Measurements from ENCODE around the gene LRP5. TPM values are rescaled to one million over a fixed set of nuclear protein-coding genes. Genes with fewer than 3 reads are reported as not detected.

Gene LRP5
- total RNA-seq, 2 donors from 2014 or later = 81.0 to 110 TPM

- DNase-seq = no peak
- Histone ChIP-seq H3K36me3 (no peaks in the 10 kb centered on the region), H3K9me3 (no peaks in the 10 kb centered on the region), H3K4me3 (no peak overlapping the region), H3K27me3 (no peaks in the 10 kb centered on the region), H3K27ac (no peak overlapping the region), H3K4me1 (no peaks in the 10 kb centered on the region), H3K9ac (ENCODE audit: low read depth in 2 of 2, low read length in 2 of 2) (no peak overlapping the region)
- intact Hi-C loops (cut with DNase I) = no loop called here
- TF ChIP-seq CTCF (IDR thresholded peaks at IDR 0.05) = no peak
Measured at GRCh38 chr11:68287419-68287818, 25.0 kb upstream of the LRP5 start.

- Histone ChIP-seq H3K9ac (ENCODE audit: low read depth in 2 of 2, low read length in 2 of 2) (no peak overlapping the region), H3K9me3 (no peaks in the 10 kb centered on the region), H3K4me1 (no peaks in the 10 kb centered on the region), H3K27me3 (no peaks in the 10 kb centered on the region), H3K27ac (no peak overlapping the region), H3K4me3 (no peak overlapping the region), H3K36me3 (no peaks in the 10 kb centered on the region)
- no peak for TF ChIP-seq CTCF (IDR thresholded peaks at IDR 0.05)
- DNase-seq = no peak
- intact Hi-C loops (cut with DNase I) = no loop called here
Measured at GRCh38 chr11:68289456-68289855, 22.9 kb upstream of the LRP5 start.

GRCh38 chr11:68293708-68294107, 18.7 kb upstream of the LRP5 start:
- peaks cover 13% of the 10 kb centered on the region for H3K4me1 ChIP-seq
- TF ChIP-seq CTCF (IDR thresholded peaks at IDR 0.05) = no peak
- H3K4me3 ChIP-seq = no peak overlapping the region
- no peaks in the 10 kb centered on the region for H3K9me3 ChIP-seq
- H3K27me3 ChIP-seq = no peaks in the 10 kb centered on the region
- intact Hi-C loops (cut with DNase I) = loop anchor here (10.0 kb wide), 1 partner anchor 151 kb away; no protein-coding TSS in a partner anchor
- H3K27ac ChIP-seq = no peak overlapping the region
- no peaks in the 10 kb centered on the region for H3K36me3 ChIP-seq
- H3K9ac ChIP-seq (ENCODE audit: low read depth in 2 of 2, low read length in 2 of 2) = no peak overlapping the region
- no peak for DNase-seq

GRCh38 chr11:68295271-68295670, 17.1 kb upstream of the LRP5 start:
- DNase-seq = no peak
- Histone ChIP-seq H3K36me3 (no peaks in the 10 kb centered on the region), H3K4me1 (peaks cover 13% of the 10 kb centered on the region), H3K4me3 (no peak overlapping the region), H3K9me3 (no peaks in the 10 kb centered on the region), H3K27me3 (no peaks in the 10 kb centered on the region), H3K27ac (no peak overlapping the region), H3K9ac (ENCODE audit: low read depth in 2 of 2, low read length in 2 of 2) (no peak overlapping the region)
- intact Hi-C loops (cut with DNase I) = loop anchor here (10.0 kb wide), 1 partner anchor 150 kb away; no protein-coding TSS in a partner anchor
- no peak for TF ChIP-seq CTCF (IDR thresholded peaks at IDR 0.05)

GRCh38 chr11:68295940-68296339, 16.5 kb upstream of the LRP5 start:
- intact Hi-C loops (cut with DNase I) = loop anchor here (2.0 to 10.0 kb wide), 2 partner anchors 39 to 149 kb away; no protein-coding TSS in a partner anchor
- Histone ChIP-seq H3K4me3 (no peak overlapping the region), H3K27ac (no peak overlapping the region), H3K27me3 (no peaks in the 10 kb centered on the region), H3K9me3 (no peaks in the 10 kb centered on the region), H3K9ac (ENCODE audit: low read depth in 2 of 2, low read length in 2 of 2) (peak overlapping the region in 1 of 2 donors; percentile 87), H3K36me3 (no peaks in the 10 kb centered on the region), H3K4me1 (peaks cover 13% of the 10 kb centered on the region)
- TF ChIP-seq CTCF (IDR thresholded peaks at IDR 0.05) = no peak
- DNase-seq = no peak

All from colonic mucosa (tissue), 4 donors.